ENCODE measurements around the gene RANBP17.
"Not testable (repeated sequence)": the region's sequence is repeated elsewhere in the genome, so short reads cannot be mapped to it uniquely, and the experiment has no call there.

RANBP17 gene

GRCh38 chr5:170920196-170920595 lies 58.4 kb downstream of the RANBP17 start (continued):
- TF ChIP-seq ZNF518A (tag by site-specific recombination; conservative IDR thresholded peaks at IDR 0.05; ENCODE audit: low read depth) (no peak), ZNF423 (tag by site-specific recombination; IDR thresholded peaks at IDR 0.05) (no peak), ZXDB (tag by site-specific recombination; IDR thresholded peaks at IDR 0.05) (no peak)

- TF ChIP-seq ZFHX2 (tag by site-specific recombination; conservative IDR thresholded peaks at IDR 0.05) (peak; percentile 30), EGR2 (tag by site-specific recombination; IDR thresholded peaks at IDR 0.05; ENCODE audit: low read depth) (peak; percentile 27; the same call in 1 of the 2 replicates)
- H3K27ac ChIP-seq (ENCODE audit: extremely low read depth, low read depth, low read length); H3K4me1 ChIP-seq (ENCODE audit: control insufficient read depth, insufficient read depth, low read length); POLR2A ChIA-PET; H3K9me3 ChIP-seq (ENCODE audit: control insufficient read depth, insufficient read depth, low read depth, low read length); H3K36me3 ChIP-seq (ENCODE audit: control insufficient read depth in 2 of 2, insufficient read depth in 1 of 2, low read length in 2 of 2): not testable (repeated sequence)
- peak overlapping the region; percentile 12 for H3K4me3 ChIP-seq (ENCODE audit: low read depth, low read length)
- CTCF ChIA-PET = interaction anchor here (1.1 kb wide), 1 partner anchor 240 kb away, joined by 3 read pairs; no protein-coding TSS in a partner anchor
Measured at GRCh38 chr5:170922331-170922730, 60.5 kb downstream of the RANBP17 start.

- Histone ChIP-seq H3K4me3 (ENCODE audit: low read depth, low read length) (no peak overlapping the region), H3K36me3 (ENCODE audit: control insufficient read depth in 2 of 2, insufficient read depth in 1 of 2, low read length in 2 of 2) (peaks cover 4 to 7% of the 10 kb centered on the region in 2 experiments), H3K27ac (ENCODE audit: extremely low read depth, low read depth, low read length) (no peak overlapping the region), H3K9me3 (ENCODE audit: control insufficient read depth, insufficient read depth, low read depth, low read length) (no peaks in the 10 kb centered on the region), H3K4me1 (ENCODE audit: control insufficient read depth, insufficient read depth, low read length) (no peaks in the 10 kb centered on the region)
- CTCF ChIA-PET = no interaction called here
- POLR2A ChIA-PET = no interaction called here
- TF ChIP-seq MZF1 (tag by site-specific recombination; IDR thresholded peaks at IDR 0.05; ENCODE audit: borderline replicate concordance) (no peak), ZBTB20 (tag by site-specific recombination; IDR thresholded peaks at IDR 0.05) (no peak), ZNF624 (tag by site-specific recombination; IDR thresholded peaks at IDR 0.05) (no peak), ZNF292 (tag by site-specific recombination; IDR thresholded peaks at IDR 0.05; ENCODE audit: borderline replicate concordance, low read depth) (no peak), INSM2 (tag by site-specific recombination; IDR thresholded peaks at IDR 0.05) (no peak), PATZ1 (tag by site-specific recombination; IDR thresholded peaks at IDR 0.05) (no peak), GLI4 (tag by site-specific recombination; IDR thresholded peaks at IDR 0.05) (no peak), KLF1 (tag by site-specific recombination; IDR thresholded peaks at IDR 0.05) (no peak), TSHZ1 (tag by site-specific recombination; IDR thresholded peaks at IDR 0.05; ENCODE audit: borderline replicate concordance) (no peak), PRDM6 (tag by site-specific recombination; IDR thresholded peaks at IDR 0.05) (no peak), ZNF701 (tag by site-specific recombination; IDR thresholded peaks at IDR 0.05) (no peak), ZNF214 (tag by site-specific recombination; IDR thresholded peaks at IDR 0.05; ENCODE audit: borderline replicate concordance) (no peak)
Measured at GRCh38 chr5:170923910-170924620, 62.2 kb downstream of the RANBP17 start.
